Gastroesophageal sphincter (tissue), 3 donors: Measurements from ENCODE around the gene AP2B1.

Source experiments
- EP300 ChIP-seq: sonication (generic); formaldehyde crosslinking; IDR thresholded peaks from one replicate; pipeline ENCODE4 v1.6.1; 2017; ENCODE audit warnings: antibody characterized with exemption, mild to moderate bottlenecking
- POLR2A ChIP-seq, 2 donors: fragments of 450-650 bp; IDR thresholded peaks; one replicate each; pipeline ENCODE4 v1.6.1; 2017; ENCODE audit warnings: antibody characterized with exemption in 2 of 2, mild to moderate bottlenecking in 2 of 2, moderate library complexity in 1 of 2
- POLR2AphosphoS5 ChIP-seq: sonication (generic); formaldehyde crosslinking; IDR thresholded peaks from one replicate; pipeline ENCODE4 v1.6.1; 2017; ENCODE audit warnings: antibody characterized with exemption
- TF ChIP-seq, protein P1 (sequence below), 4 experiments: fragments of 200-600 bp in 2 of 4; fragments of 450-650 bp in 2 of 4; sonication (generic) in 1 of 4; IDR thresholded peaks; one replicate each; pipeline ENCODE4 v1.5.1; 2017 to 2019; ENCODE audit warnings: antibody characterized with exemption in 4 of 4, mild to moderate bottlenecking in 2 of 4, moderate library complexity in 2 of 4

GRCh38 chr17:35548208-35548810 is 38.8 kb upstream of the AP2B1 start:
- TF ChIP-seq EP300 (no peak), POLR2A (IDR thresholded peaks at IDR 0.05) (no peak), POLR2AphosphoS5 (no peak)
- TF ChIP-seq, protein P1, sequence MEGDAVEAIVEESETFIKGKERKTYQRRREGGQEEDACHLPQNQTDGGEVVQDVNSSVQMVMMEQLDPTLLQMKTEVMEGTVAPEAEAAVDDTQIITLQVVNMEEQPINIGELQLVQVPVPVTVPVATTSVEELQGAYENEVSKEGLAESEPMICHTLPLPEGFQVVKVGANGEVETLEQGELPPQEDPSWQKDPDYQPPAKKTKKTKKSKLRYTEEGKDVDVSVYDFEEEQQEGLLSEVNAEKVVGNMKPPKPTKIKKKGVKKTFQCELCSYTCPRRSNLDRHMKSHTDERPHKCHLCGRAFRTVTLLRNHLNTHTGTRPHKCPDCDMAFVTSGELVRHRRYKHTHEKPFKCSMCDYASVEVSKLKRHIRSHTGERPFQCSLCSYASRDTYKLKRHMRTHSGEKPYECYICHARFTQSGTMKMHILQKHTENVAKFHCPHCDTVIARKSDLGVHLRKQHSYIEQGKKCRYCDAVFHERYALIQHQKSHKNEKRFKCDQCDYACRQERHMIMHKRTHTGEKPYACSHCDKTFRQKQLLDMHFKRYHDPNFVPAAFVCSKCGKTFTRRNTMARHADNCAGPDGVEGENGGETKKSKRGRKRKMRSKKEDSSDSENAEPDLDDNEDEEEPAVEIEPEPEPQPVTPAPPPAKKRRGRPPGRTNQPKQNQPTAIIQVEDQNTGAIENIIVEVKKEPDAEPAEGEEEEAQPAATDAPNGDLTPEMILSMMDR (IDR thresholded peaks at IDR 0.05) = no peak
